Endothelial cell of umbilical vein (primary cell): Measurements from ENCODE around the gene RASSF3. TPM values are rescaled to one million over a fixed set of nuclear protein-coding genes. Genes with fewer than 3 reads are reported as not detected.

ENCODE experiments used
- BruUV-seq: library from RNA; stranded (reverse); fragments of 400-500 nt; replicated peaks from 2 replicates; lab custom pipeline; 2021; lab: Mats Ljungman, UMichigan
- CTCF ChIA-PET: fragments of 300-600, 350-600 bp; sonication (Branson Sonifier 250); formaldehyde crosslinking; loops from one replicate; lab custom pipeline; 2021; ENCODE audit warnings: antibody characterized with exemption, inconsistent platforms; lab: Charles Lee
- POLR2A ChIA-PET: fragments of 300-600, 350-600 bp; sonication (Branson Sonifier 250); formaldehyde crosslinking; loops from one replicate; lab custom pipeline; 2021; ENCODE audit warnings: antibody characterized with exemption, inconsistent platforms; lab: Charles Lee
- DNase-seq: peaks from one replicate; pipeline ENCODE4 v3.0.0-alpha.2; 2011; ENCODE audit warnings: low read depth, low spot score
- FAIRE-seq: peaks from 2 replicates; lab custom pipeline; 2011; peaks lifted over from hg19 to GRCh38; lab: Jason Lieb, UNC
- H2AFZ ChIP-seq: 2 replicates; pipeline ENCODE4 v1.6.0; 2012; ENCODE audit warnings: low read depth, low read length, control low read depth, inconsistent platforms
- H3K27ac ChIP-seq: 2 replicates; pipeline ENCODE4 v1.5.1; 2011; ENCODE audit warnings: low read depth, mild to moderate bottlenecking, control low read depth, low read length, moderate library complexity; ENCODE audit not compliant: insufficient read depth
- H3K27me3 ChIP-seq, 2 experiments: 2 replicates each; pipeline versions ENCODE4 v1.6.0 to v1.6.1; 2011; ENCODE audit warnings: low read length in 2 of 2, mixed read lengths in 1 of 2; ENCODE audit not compliant: control insufficient read depth in 2 of 2, insufficient read depth in 2 of 2
- H3K36me3 ChIP-seq, 2 experiments: 2 replicates in 1 of 2; 3 replicates in 1 of 2; pipeline ENCODE4 v1.5.1; 2011; ENCODE audit warnings: low read length in 2 of 2, mild to moderate bottlenecking in 1 of 2, moderate library complexity in 1 of 2; ENCODE audit not compliant: control insufficient read depth in 2 of 2, insufficient read depth in 2 of 2; ENCODE audit errors: extremely low read depth in 1 of 2
- H3K4me1 ChIP-seq: 3 replicates; pipeline ENCODE4 v1.5.1; 2011; ENCODE audit warnings: mild to moderate bottlenecking, low read length; ENCODE audit not compliant: control insufficient read depth, insufficient read depth; ENCODE audit errors: extremely low read depth
- H3K4me2 ChIP-seq: 2 replicates; pipeline ENCODE4 v1.6.1; 2011; ENCODE audit warnings: low read length, control low read depth, mixed read lengths; ENCODE audit not compliant: insufficient read depth
- H3K4me3 ChIP-seq, 3 experiments: fragments of 200-600 bp in 1 of 3; sonication (generic), shearing (Covaris generic) in 1 of 3; replicated peaks in 1 of 3; 2 replicates each; pipeline ENCODE4 v1.5.1; 2011 to 2016; ENCODE audit warnings: control low read depth in 3 of 3, low read length in 3 of 3, mild to moderate bottlenecking in 2 of 3, inconsistent platforms in 1 of 3, low read depth in 1 of 3, moderate library complexity in 1 of 3; ENCODE audit not compliant: insufficient read depth in 1 of 3
- H3K79me2 ChIP-seq: 2 replicates; pipeline ENCODE4 v1.6.0; 2012; ENCODE audit warnings: low read length, inconsistent platforms; ENCODE audit not compliant: control insufficient read depth, insufficient read depth
- H3K9ac ChIP-seq: replicated peaks from 2 replicates; pipeline ENCODE3; 2011; ENCODE audit warnings: low read length, control low read depth; ENCODE audit not compliant: insufficient read depth; ENCODE audit errors: extremely low read depth
- H3K9me1 ChIP-seq: replicated peaks from 3 replicates; pipeline ENCODE4 v1.6.0; 2011; ENCODE audit warnings: mild to moderate bottlenecking, low read length; ENCODE audit not compliant: control insufficient read depth, insufficient read depth; ENCODE audit errors: extremely low read depth
- H3K9me3 ChIP-seq: replicated peaks from 2 replicates; pipeline ENCODE4 v1.5.1; 2012; ENCODE audit warnings: low read length, inconsistent platforms; ENCODE audit not compliant: control insufficient read depth, insufficient read depth
- H4K20me1 ChIP-seq: replicated peaks from 2 replicates; pipeline ENCODE3; 2011; ENCODE audit warnings: mild to moderate bottlenecking, low read length; ENCODE audit not compliant: control insufficient read depth, insufficient read depth; ENCODE audit errors: extremely low read depth
- EZH2 ChIP-seq: IDR thresholded peaks from 2 replicates; pipeline ENCODE4 v1.6.1; 2012; ENCODE audit warnings: borderline replicate concordance, low read depth, mild to moderate bottlenecking, moderate library complexity, low read length, inconsistent platforms; ENCODE audit not compliant: severe bottlenecking
- FOS ChIP-seq: IDR thresholded peaks from 2 replicates; pipeline ENCODE4 v1.6.1; 2011; ENCODE audit warnings: mild to moderate bottlenecking, low read length, moderate library complexity, borderline replicate concordance; ENCODE audit not compliant: insufficient read depth
- GATA2 ChIP-seq: IDR thresholded peaks from 2 replicates; pipeline ENCODE4 v1.7.0; 2011; ENCODE audit warnings: low read depth, mild to moderate bottlenecking, moderate library complexity, mixed read lengths, low read length; ENCODE audit not compliant: insufficient read length, insufficient read depth
- JUN ChIP-seq: IDR thresholded peaks from 2 replicates; pipeline ENCODE4 v1.6.1; 2011; ENCODE audit warnings: borderline replicate concordance, low read depth; ENCODE audit not compliant: insufficient read length, insufficient read depth
- MYC ChIP-seq: IDR thresholded peaks from one replicate; pipeline ENCODE4 v1.6.1; 2011; ENCODE audit warnings: mild to moderate bottlenecking, low read depth, low read length
- POLR2A ChIP-seq: IDR thresholded peaks from 2 replicates; pipeline ENCODE4 v1.6.1; 2012; ENCODE audit warnings: low read depth, mild to moderate bottlenecking, control low read depth, low read length
- POLR2AphosphoS5 ChIP-seq: IDR thresholded peaks from 2 replicates; pipeline ENCODE4 v1.6.1; 2012; ENCODE audit warnings: low read depth, mild to moderate bottlenecking, control low read depth, low read length, moderate library complexity; ENCODE audit not compliant: insufficient read depth
- dilution Hi-C: fragments of 300-500 bp; cut with MboI; formaldehyde crosslinking; loops from one replicate; pipeline ENCODE4 v1.15.0; 2019; ENCODE audit warnings: low sequenced_read_pairs; ENCODE audit not compliant: extremely low pct_ligation_motif_present
- intact Hi-C: fragments of 100-400 bp; cut with micrococcal nuclease; formaldehyde crosslinking; loops from one replicate; pipeline ENCODE4 v1.10.0; 2022
- polyA plus RNA-seq, 4 experiments: library from polyadenylated mRNA; depleted of rRNA in 3 of 4; stranded (reverse) in 3 of 4; unstranded in 1 of 4; fragments of >200 nt; gene quantifications; 2 replicates each; pipeline versions ENCODE4 v1.2.1 to v1.2.3, GENCODE V29; 2011 to 2012; ENCODE audit warnings: missing spikeins in 1 of 4
- total RNA-seq: library from RNA; stranded (reverse); gene quantifications from 2 replicates; pipeline ENCODE4 v1.2.3, GENCODE V29; 2021
- TF ChIP-seq, protein P1 (sequence below): IDR thresholded peaks from 2 replicates; pipeline ENCODE4 v1.6.1; 2011; ENCODE audit not compliant: insufficient read depth, insufficient read length
- TF ChIP-seq, protein P2 (sequence below), 2 donors: IDR thresholded peaks; 1 replicate in 1 of 2; 2 replicates in 1 of 2; pipeline ENCODE4 v1.5.1; 2011; ENCODE audit warnings: low read length in 2 of 2, mild to moderate bottlenecking in 2 of 2, moderate library complexity in 2 of 2, control low read depth in 1 of 2, inconsistent platforms in 1 of 2, low read depth in 1 of 2; ENCODE audit not compliant: insufficient read depth in 1 of 2; ENCODE audit errors: extremely low read depth in 1 of 2

Gene RASSF3
- total and polyA plus RNA-seq, 2 donors (not counting 3 experiments of a cell fraction or from before 2014, with no cell fraction given), result 20.2 to 60.8 TPM

DNA sequence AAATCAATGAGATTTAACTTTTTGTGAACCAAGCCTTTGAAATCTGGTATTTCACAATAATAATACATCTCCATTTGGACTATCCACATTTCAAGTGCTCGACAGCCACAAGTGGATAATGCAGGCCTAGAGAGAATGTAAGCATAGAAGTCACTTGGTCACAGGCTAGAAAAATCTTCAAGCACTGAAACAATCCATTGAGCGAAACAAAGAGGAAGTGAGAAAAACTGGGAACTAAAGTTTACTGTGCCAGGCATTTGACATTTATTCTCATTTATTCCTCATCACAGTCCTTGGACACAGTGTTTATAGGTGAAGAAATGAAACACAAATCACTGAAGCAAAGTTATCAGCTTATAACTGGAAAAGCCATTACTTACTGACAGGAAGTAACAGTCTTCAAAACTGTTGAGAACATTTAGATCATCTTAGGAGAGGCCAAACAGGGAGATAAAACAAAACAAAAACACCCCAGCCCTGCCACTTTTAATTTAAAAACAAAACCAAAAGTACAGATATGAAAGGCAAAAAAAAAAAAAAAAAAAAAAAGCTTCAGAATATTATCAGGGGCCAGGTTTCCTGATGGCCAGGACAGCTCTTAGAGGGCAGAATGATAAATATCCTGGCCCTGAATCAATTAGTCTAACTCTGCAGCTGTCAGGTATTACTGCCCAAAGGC lies 119.8 kb downstream of the RASSF3 start:
- FAIRE-seq, result no peak
- no TSS peak for BruUV-seq
- H3K4me3 ChIP-seq, result no peak overlapping the region
- H3K9me3 ChIP-seq, result no peaks in the 10 kb centered on the region
- no peak for TF ChIP-seq MYC
- no peak for TF ChIP-seq FOS
- TF ChIP-seq GATA2, result no peak
- no peak for TF ChIP-seq POLR2A
- TF ChIP-seq, protein P1, sequence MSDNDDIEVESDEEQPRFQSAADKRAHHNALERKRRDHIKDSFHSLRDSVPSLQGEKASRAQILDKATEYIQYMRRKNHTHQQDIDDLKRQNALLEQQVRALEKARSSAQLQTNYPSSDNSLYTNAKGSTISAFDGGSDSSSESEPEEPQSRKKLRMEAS, result no peak
- no peak for TF ChIP-seq JUN
- TF ChIP-seq, protein P2, sequence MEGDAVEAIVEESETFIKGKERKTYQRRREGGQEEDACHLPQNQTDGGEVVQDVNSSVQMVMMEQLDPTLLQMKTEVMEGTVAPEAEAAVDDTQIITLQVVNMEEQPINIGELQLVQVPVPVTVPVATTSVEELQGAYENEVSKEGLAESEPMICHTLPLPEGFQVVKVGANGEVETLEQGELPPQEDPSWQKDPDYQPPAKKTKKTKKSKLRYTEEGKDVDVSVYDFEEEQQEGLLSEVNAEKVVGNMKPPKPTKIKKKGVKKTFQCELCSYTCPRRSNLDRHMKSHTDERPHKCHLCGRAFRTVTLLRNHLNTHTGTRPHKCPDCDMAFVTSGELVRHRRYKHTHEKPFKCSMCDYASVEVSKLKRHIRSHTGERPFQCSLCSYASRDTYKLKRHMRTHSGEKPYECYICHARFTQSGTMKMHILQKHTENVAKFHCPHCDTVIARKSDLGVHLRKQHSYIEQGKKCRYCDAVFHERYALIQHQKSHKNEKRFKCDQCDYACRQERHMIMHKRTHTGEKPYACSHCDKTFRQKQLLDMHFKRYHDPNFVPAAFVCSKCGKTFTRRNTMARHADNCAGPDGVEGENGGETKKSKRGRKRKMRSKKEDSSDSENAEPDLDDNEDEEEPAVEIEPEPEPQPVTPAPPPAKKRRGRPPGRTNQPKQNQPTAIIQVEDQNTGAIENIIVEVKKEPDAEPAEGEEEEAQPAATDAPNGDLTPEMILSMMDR (IDR thresholded peaks at IDR 0.05; ENCODE audit: extremely low read depth in 1 of 2, insufficient read depth in 1 of 2, low read depth in 1 of 2, low read length in 2 of 2), result no peak
- TF ChIP-seq POLR2AphosphoS5, result no peak
- TF ChIP-seq EZH2, result no peak
- H3K4me2 ChIP-seq, result no peak overlapping the region
- H3K79me2 ChIP-seq, result no peaks in the 10 kb centered on the region
- ChIA-PET POLR2A (interaction anchor here (0.6 to 0.7 kb wide), 2 partner anchors 11 to 338 kb away, joined by 3 read pairs; no protein-coding TSS in a partner anchor), CTCF (interaction anchor here (0.6 to 1.5 kb wide), 4 partner anchors 24 to 72 kb away, joined by 3 to 5 read pairs (median 4); no protein-coding TSS in a partner anchor)
- H4K20me1 ChIP-seq, result no peaks in the 10 kb centered on the region
- dilution Hi-C loops (no loop called here), intact Hi-C loops (no loop called here)
- H3K36me3 ChIP-seq, result peaks cover 0 to 2% of the 10 kb centered on the region in 2 experiments
- H3K27me3 ChIP-seq, result no peaks in the 10 kb centered on the region
- H2AFZ ChIP-seq, result no peak overlapping the region
- no peaks in the 10 kb centered on the region for H3K9me1 ChIP-seq
- H3K4me1 ChIP-seq, result peaks cover 22% of the 10 kb centered on the region
- no peak overlapping the region for H3K27ac ChIP-seq
- H3K9ac ChIP-seq, result no peak overlapping the region
- peak; percentile 27 for DNase-seq
